WTC11 (cell line): ENCODE data around the gene OR5F1. TPM values are rescaled to one million over a fixed set of nuclear protein-coding genes. Genes with fewer than 3 reads are reported as not detected.

ENCODE experiments used
- ATAC-seq: fragments of 200-7000 bp; cut with Tn5 transposase; 2 replicates; pipeline ENCODE4 v1.10.0; 2021; ENCODE audit warnings: mild to moderate bottlenecking, moderate library complexity
- CTCF ChIA-PET: fragments of 300-600 bp; sonication (Branson Sonifier 250); formaldehyde crosslinking; loops from one replicate; lab custom pipeline; 2021; ENCODE audit warnings: antibody characterized with exemption; lab: Charles Lee
- POLR2A ChIA-PET: fragments of 350-600 bp; sonication (Branson Sonifier 250); formaldehyde crosslinking; loops from one replicate; lab custom pipeline; 2021; ENCODE audit warnings: antibody characterized with exemption; lab: Charles Lee
- DNase-seq: peaks from one replicate; pipeline ENCODE4 v3.0.0; 2021; ENCODE audit warnings: low spot score
- H3K27ac Mint-ChIP-seq: 2 replicates; pipeline ENCODE4 v1.8.0; 2021; ENCODE audit warnings: mixed read lengths
- H3K27me3 Mint-ChIP-seq: 2 replicates; pipeline ENCODE4 v1.8.0; 2021; ENCODE audit warnings: low read depth, mild to moderate bottlenecking, moderate library complexity, mixed read lengths
- H3K36me3 Mint-ChIP-seq: 2 replicates; pipeline ENCODE4 v1.8.0; 2021; ENCODE audit warnings: mixed read lengths
- H3K4me1 Mint-ChIP-seq: 2 replicates; pipeline ENCODE4 v1.8.0; 2022; ENCODE audit warnings: mixed read lengths
- H3K4me3 Mint-ChIP-seq: 2 replicates; pipeline ENCODE4 v1.8.0; 2021; ENCODE audit warnings: mild to moderate bottlenecking, moderate library complexity, mixed read lengths
- H3K9me3 Mint-ChIP-seq: 2 replicates; pipeline ENCODE4 v1.8.0; 2021; ENCODE audit warnings: mixed read lengths
- ATF2 ChIP-seq: sonication (generic); formaldehyde crosslinking; IDR thresholded peaks from 2 replicates; pipeline ENCODE4 v1.8.1; 2022; ENCODE audit warnings: low read depth, missing genetic modification reagents, borderline replicate concordance
- MYBL2 ChIP-seq: sonication (generic); formaldehyde crosslinking; IDR thresholded peaks from 2 replicates; pipeline ENCODE4 v1.8.1; 2023; ENCODE audit warnings: mild to moderate bottlenecking, moderate library complexity, missing genetic modification reagents
- NFE2L1 ChIP-seq: sonication (generic); formaldehyde crosslinking; IDR thresholded peaks from 2 replicates; pipeline ENCODE4 v1.8.1; 2023; ENCODE audit warnings: missing genetic modification reagents
- NR2C2 ChIP-seq: sonication (generic); formaldehyde crosslinking; IDR thresholded peaks from 2 replicates; pipeline ENCODE4 v1.8.0; 2022; ENCODE audit warnings: mild to moderate bottlenecking, missing genetic modification reagents
- SMAD4 ChIP-seq: sonication (generic); formaldehyde crosslinking; IDR thresholded peaks from 2 replicates; pipeline ENCODE4 v1.8.0; 2022; ENCODE audit warnings: mild to moderate bottlenecking, missing genetic modification reagents
- SP1 ChIP-seq: sonication (generic); formaldehyde crosslinking; conservative IDR thresholded peaks from 2 replicates; pipeline ENCODE4 v1.8.1; 2022; ENCODE audit warnings: missing genetic modification reagents
- TCF7 ChIP-seq: sonication (generic); formaldehyde crosslinking; IDR thresholded peaks from 2 replicates; pipeline ENCODE4 v1.8.0; 2022; ENCODE audit warnings: mild to moderate bottlenecking, low read depth, missing genetic modification reagents, moderate library complexity
- ZNF532 ChIP-seq: fragments of 250-450 bp; sonication (Bioruptor Pico); IDR thresholded peaks from 2 replicates; pipeline ENCODE4 v1.9.0; 2021; ENCODE audit warnings: mild to moderate bottlenecking, borderline replicate concordance
- ZNF671 ChIP-seq: fragments of 250-450 bp; sonication (Bioruptor Pico); IDR thresholded peaks from 2 replicates; pipeline ENCODE4 v1.8.0; 2021; ENCODE audit warnings: mild to moderate bottlenecking
- total RNA-seq: library from RNA; stranded (reverse); gene quantifications from 3 replicates; pipeline ENCODE4 v1.2.3, GENCODE V29; 2021
- TF ChIP-seq, protein P1 (sequence below): sonication (generic); formaldehyde crosslinking; IDR thresholded peaks from 2 replicates; pipeline ENCODE4 v1.8.1; 2023; ENCODE audit warnings: mild to moderate bottlenecking, missing genetic modification reagents, borderline replicate concordance
- TF ChIP-seq, protein P2 (sequence below): fragments of 250-450 bp; sonication (Bioruptor Pico); IDR thresholded peaks from 2 replicates; pipeline ENCODE4 v1.8.0; 2021; ENCODE audit warnings: mild to moderate bottlenecking
- TF ChIP-seq, protein P3 (sequence below): sonication (generic); formaldehyde crosslinking; IDR thresholded peaks from 2 replicates; pipeline ENCODE4 v1.8.1; 2022; ENCODE audit warnings: mild to moderate bottlenecking, missing genetic modification reagents, moderate library complexity, borderline replicate concordance
- TF ChIP-seq, protein P4 (sequence below): fragments of 250-450 bp; sonication (Bioruptor Pico); IDR thresholded peaks from 2 replicates; pipeline ENCODE4 v2.1.2; 2022; ENCODE audit warnings: mild to moderate bottlenecking, moderate library complexity

OR5F1 gene
- total RNA-seq, 1 experiment from 2014 or later, result not detected

DNA sequence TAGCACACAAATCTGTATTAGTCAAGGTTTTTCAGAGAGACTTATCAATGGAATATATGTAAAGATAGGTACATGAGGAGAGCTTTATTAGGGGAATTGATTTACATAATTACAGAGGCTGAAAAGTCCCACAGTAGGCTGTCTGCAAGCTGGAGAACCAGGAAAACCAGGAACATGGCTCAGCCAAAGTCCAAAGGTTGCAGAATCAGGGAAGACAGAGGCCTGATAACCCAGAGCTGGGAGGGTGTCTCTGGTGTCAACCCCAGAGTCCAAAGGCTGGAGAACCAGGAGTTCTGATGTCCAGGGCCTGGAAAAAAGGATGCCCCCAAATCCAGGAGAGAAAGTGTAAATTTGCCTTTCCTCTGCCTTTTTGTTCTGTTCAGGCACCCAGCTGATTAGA, 16.3 kb upstream of the OR5F1 start (continued):
- TF ChIP-seq, protein P1, sequence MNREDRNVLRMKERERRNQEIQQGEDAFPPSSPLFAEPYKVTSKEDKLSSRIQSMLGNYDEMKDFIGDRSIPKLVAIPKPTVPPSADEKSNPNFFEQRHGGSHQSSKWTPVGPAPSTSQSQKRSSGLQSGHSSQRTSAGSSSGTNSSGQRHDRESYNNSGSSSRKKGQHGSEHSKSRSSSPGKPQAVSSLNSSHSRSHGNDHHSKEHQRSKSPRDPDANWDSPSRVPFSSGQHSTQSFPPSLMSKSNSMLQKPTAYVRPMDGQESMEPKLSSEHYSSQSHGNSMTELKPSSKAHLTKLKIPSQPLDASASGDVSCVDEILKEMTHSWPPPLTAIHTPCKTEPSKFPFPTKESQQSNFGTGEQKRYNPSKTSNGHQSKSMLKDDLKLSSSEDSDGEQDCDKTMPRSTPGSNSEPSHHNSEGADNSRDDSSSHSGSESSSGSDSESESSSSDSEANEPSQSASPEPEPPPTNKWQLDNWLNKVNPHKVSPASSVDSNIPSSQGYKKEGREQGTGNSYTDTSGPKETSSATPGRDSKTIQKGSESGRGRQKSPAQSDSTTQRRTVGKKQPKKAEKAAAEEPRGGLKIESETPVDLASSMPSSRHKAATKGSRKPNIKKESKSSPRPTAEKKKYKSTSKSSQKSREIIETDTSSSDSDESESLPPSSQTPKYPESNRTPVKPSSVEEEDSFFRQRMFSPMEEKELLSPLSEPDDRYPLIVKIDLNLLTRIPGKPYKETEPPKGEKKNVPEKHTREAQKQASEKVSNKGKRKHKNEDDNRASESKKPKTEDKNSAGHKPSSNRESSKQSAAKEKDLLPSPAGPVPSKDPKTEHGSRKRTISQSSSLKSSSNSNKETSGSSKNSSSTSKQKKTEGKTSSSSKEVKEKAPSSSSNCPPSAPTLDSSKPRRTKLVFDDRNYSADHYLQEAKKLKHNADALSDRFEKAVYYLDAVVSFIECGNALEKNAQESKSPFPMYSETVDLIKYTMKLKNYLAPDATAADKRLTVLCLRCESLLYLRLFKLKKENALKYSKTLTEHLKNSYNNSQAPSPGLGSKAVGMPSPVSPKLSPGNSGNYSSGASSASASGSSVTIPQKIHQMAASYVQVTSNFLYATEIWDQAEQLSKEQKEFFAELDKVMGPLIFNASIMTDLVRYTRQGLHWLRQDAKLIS (CRISPR knock-in tag), result no peak
- TF ChIP-seq, all 79 proteins: peak for 0

DNA sequence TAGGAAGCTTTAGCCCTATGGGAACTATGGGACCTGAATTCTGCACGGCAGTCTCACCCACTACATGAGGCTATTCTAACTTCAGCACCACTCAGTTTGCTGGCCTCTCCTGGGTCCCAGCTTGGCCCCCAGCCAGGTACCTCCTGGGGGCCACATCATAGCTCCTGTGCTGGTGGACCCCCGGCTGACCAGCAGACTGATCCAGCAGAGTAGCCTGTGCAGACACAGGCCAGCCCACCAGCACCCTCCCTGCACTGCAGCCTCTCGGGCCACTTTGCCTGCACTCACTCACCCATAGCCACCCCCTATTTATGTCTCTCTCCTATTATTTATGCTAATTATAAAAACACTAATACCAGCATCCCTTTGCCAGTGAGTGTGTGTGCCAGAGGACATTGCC, 23.5 kb downstream of the OR5F1 start:
- H3K4me1 Mint-ChIP-seq, result peaks cover 19% of the 10 kb centered on the region
- peaks cover 12% of the 10 kb centered on the region for H3K9me3 Mint-ChIP-seq
- DNase-seq, result no peak
- no peak overlapping the region for H3K27ac Mint-ChIP-seq
- no peak for ATAC-seq
- H3K36me3 Mint-ChIP-seq, result 0 out of 2 replicates have a peak, but pooled peaks cover 2% of the 10 kb centered on the region
- POLR2A ChIA-PET, result no interaction called here
- no peak for TF ChIP-seq ATF2 (CRISPR knock-in tag)
- TF ChIP-seq TCF7 (CRISPR knock-in tag), result no peak
- no peak for TF ChIP-seq SP1 (CRISPR knock-in tag)
- TF ChIP-seq, protein P2, sequence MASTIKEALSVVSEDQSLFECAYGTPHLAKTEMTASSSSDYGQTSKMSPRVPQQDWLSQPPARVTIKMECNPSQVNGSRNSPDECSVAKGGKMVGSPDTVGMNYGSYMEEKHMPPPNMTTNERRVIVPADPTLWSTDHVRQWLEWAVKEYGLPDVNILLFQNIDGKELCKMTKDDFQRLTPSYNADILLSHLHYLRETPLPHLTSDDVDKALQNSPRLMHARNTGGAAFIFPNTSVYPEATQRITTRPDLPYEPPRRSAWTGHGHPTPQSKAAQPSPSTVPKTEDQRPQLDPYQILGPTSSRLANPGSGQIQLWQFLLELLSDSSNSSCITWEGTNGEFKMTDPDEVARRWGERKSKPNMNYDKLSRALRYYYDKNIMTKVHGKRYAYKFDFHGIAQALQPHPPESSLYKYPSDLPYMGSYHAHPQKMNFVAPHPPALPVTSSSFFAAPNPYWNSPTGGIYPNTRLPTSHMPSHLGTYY, result no peak
- no peak for TF ChIP-seq NR2C2 (CRISPR knock-in tag)
- TF ChIP-seq, protein P3, sequence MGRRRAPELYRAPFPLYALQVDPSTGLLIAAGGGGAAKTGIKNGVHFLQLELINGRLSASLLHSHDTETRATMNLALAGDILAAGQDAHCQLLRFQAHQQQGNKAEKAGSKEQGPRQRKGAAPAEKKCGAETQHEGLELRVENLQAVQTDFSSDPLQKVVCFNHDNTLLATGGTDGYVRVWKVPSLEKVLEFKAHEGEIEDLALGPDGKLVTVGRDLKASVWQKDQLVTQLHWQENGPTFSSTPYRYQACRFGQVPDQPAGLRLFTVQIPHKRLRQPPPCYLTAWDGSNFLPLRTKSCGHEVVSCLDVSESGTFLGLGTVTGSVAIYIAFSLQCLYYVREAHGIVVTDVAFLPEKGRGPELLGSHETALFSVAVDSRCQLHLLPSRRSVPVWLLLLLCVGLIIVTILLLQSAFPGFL (CRISPR knock-in tag), result no peak
- TF ChIP-seq, protein P4, sequence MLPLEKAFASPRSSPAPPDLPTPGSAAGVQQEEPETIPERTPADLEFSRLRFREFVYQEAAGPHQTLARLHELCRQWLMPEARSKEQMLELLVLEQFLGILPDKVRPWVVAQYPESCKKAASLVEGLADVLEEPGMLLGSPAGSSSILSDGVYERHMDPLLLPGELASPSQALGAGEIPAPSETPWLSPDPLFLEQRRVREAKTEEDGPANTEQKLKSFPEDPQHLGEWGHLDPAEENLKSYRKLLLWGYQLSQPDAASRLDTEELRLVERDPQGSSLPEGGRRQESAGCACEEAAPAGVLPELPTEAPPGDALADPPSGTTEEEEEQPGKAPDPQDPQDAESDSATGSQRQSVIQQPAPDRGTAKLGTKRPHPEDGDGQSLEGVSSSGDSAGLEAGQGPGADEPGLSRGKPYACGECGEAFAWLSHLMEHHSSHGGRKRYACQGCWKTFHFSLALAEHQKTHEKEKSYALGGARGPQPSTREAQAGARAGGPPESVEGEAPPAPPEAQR (CRISPR knock-in tag), result no peak
- no peak for TF ChIP-seq ZNF532 (CRISPR knock-in tag)
- TF ChIP-seq SMAD4 (CRISPR knock-in tag), result no peak
- TF ChIP-seq ZNF671, result no peak
- no peak for TF ChIP-seq NFE2L1 (CRISPR knock-in tag)
- TF ChIP-seq MYBL2, result no peak
- H3K4me3 Mint-ChIP-seq, result no peak overlapping the region
- H3K27me3 Mint-ChIP-seq, result no peaks in the 10 kb centered on the region
- CTCF ChIA-PET, result no interaction called here
